GM19035 (cell line): ENCODE results near the gene ZNF516.

Source experiments
- ATAC-seq: cut with Tn5 transposase; IDR thresholded peaks from one replicate; pipeline ENCODE4 v1.9.1; 2021; ENCODE audit not compliant: unreplicated experiment

The ZNF516 gene

DNA sequence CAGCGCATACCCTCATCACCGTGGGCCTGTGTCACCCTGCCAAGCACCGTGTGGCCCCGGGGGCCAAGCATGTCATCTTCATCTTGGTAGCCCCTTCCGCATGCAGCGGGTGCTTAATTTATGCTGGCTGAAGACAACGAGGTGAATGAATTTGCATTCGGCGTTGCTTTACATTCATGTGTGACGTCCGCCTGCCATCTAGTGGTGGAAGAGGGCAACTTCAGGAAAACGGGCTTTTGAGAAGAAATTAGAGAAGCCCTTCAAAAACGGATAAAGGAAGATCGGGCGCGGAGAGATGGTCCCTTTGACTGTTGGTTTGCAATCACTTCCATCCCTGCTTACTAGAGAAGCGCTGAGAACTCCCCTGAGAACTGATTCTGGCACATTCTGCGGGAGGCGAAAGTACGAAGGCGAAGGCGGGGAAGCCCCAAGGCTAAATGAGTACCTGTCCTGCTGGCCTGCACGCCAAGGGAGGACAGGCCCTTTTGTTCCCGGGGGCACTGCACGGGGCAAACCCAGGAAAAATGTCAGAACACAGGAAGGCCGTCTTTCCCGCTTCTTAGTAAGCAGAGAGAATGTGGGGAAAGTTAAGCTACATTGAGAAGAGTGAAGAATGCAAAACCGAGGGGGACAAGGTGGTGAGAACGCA is 145.9 kb downstream of the ZNF516 start:
- ATAC-seq, result peak; percentile 69

DNA sequence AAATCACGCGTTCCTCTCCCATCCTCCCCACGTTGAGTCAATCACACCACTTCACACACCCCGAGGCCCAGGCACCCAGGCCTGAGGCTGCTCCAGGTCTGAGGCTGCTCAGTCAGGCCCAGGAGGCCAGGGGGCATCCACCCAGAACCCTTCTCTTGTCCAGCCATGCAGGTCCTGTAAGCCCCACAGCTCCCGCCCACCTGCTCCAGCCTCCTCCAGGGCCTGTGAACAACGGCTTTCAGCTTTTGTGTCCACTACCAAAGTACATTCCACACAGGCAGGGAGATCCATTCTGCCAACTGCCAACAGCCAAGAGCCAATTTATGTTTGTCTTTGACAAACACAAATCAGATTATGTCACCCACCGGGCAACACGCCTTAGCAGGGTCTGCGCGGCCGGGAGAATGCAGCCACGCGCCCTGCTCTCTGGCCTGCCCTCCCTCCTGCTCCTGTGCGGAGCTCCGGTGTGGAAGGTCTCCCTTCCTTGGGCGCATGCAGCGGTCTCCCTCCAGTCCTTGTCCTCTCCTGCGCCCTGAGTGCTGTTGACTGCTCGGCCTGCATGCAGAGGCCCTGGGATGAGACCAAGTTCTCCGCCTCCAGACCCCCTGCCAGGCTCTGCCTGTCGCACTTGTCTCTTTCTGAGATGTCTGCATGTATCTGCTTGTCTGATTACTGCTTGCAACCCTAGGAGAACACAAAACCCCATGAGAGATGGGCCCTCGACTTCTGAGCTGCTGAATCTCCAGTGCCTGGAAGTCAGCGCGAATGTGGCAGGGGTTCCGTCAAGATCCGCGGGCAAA is 146.6 kb downstream of the ZNF516 start:
- ATAC-seq, result no peak

DNA sequence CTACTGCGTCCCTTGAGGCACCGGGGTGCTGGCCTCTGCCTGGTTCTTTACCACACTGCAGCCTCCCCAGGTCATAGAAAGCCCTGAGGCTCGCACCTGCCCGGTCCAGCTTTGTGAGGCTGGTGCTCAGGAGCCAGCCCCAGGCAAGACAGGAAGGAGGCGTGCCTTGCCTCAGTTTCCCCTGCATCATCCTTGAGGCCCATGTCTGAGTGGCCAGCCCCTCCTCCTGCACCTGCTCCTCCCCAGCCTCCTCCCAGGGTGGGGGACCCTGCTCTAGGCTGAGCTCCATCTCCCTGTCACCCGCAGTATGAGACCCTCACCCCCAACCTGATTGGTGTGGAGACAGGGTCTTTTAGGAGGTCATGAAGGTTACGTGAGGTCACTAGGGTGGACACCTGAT is 147.7 kb downstream of the ZNF516 start:
- no peak for ATAC-seq

DNA sequence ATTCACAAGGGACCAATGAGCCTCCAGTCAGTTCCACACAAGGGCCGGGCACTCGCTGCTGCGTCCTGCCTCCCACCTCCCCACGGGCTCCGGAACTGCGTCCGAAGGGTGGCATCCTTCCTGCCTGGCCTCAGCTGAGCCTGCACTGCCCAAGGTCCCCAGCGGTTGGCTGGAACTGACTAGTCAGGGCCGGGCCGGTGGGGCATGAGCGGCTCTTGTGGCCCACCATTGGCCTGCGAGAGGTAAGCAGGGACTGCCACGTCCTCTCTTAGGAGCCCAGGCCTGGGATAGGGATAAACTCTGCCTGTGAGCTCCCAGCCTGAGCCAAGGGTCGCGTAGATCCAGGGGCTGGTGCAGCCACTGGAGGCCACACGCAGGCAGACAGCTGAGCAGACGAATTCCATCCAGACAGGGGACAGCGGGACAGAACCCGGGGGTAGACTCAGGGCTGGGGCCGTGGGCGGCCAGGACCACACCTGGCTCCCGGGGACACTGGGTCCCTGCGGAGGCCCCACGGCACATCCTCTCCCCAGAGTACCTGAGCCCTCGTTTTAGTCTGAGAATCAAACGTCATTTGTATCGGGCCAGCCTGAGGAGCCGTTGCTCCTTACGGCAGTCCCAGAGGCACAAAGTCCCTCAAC is 148.4 kb downstream of the ZNF516 start:
- ATAC-seq, result no peak

DNA sequence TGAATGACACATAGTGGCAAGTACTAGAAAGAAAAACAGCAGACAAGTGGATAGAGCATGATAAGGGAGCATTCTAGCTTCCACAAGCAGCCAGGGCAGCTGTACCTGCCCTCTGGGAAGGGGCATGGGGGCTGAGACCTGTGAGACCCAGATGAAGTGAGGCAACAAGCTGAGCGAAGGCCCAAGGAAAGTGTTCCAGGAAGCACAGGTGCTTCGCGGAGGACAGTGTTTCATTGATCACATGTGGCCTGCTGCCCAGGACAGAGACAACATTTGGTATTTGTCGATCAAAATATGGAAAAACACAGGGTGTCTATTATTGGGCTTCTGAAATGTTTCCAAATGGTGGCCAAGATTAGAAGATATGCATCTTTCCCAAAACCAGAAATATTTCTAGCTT is 149.1 kb downstream of the ZNF516 start:
- ATAC-seq, result no peak

DNA sequence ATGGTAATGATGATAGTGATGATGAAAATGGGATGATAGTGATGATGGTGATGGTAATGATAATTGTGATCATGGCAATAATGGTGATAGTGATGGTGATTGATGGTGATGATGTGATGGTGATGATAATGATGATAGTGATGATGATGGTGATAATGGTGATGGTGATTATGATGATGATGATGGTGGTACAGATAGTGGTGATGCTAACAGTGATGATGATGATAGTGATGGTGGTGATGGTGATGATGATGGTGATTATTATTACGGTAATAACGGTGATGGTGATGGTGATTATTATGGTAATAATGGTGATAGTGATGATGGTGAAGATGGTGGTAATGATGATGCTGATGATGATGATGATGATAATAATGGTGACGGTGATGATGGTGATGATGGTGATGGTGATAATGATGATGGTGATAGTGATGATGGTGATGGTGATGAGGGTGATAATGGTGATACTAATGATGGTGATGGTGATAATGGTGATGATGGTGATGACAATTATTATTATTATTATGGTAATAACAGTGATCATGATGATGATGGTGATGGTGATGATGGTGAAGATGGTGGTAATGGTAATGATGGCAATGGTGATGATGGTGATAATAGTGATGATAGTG is 151.0 kb downstream of the ZNF516 start:
- ATAC-seq, result no peak

DNA sequence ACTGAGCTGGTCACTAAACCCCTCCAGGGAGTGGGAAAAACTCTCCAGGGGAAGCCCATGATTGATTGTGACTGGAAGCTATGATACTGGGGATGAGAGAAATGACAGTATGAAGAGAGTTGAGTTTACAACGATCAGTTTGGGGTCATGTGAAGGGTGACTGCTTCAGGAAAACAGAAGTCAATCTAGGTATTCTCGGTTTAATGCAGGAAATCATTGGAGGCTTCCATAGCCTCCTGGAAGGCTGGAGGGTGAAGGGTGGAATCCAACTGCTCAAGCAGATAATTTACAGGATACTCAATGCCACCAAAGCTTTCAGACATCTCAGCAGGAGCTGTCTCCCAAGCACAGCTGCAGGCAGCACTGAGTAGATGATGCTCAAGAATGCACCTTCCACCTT is 154.6 kb downstream of the ZNF516 start:
- ATAC-seq, result no peak

DNA sequence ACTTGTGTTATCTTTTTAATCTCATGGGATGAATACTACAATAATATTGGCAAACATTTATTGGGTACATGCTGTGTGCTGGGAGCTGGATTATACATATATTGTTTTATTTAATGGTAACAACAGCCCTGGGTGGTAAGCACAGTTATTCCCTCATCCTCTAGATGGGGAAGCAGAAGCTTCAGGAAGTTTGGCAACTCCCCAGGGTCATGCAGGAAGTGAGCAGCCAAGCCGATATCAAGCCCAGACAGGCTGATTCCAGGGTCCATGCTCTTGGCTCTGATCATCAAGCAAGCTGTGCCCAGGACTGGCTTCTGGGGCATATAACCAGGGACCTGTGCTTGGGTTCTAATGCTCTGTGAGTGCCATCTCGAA is 155.8 kb downstream of the ZNF516 start:
- ATAC-seq, result no peak

DNA sequence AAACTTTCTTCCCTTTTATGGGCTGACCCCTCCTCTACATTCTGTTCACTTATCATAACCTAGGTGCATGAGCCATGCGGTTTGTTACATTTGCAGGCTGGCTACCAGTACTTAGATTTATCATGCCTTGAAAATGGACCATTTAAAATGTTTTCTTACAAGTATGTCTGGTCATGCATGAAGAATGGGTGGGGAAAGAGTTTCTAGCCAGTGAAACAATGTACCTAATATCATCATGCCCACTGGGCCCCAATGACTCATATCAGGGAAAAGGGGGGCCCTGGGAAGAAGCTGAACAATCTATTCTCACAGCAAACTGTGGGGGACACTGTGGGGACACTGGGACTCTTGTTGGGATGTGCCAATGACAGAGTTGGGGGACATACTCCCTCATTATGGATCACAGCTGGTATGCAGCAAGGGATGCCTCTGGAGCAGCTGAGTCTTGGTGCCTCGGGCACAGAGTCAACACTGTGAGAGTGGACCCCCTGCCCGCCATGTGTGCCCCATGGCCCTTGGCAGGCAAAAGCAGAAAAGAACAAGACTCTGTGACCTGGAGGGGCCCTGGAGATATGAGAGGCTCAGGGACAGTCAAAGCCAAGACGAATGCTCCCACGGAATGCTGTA is 156.3 kb downstream of the ZNF516 start:
- ATAC-seq, result no peak

DNA sequence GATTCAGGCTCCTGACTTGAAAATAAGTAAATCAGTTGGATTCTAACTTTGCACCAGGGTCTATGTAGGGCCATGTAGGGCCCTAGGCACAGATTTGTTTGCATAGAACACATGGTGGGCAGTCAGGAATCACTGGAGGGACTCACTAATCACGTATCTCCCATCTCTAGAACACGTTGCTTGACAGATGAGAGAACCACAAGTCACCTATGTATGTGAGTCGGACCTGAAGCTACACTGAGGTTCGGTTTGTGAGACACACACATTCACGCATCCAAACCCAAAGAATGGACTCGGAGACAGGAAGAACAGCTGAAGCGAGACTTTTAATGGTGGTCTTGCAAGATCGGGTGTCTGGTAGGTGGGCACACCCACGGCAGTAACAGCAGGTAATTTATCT is 157.0 kb downstream of the ZNF516 start:
- ATAC-seq, result no peak

DNA sequence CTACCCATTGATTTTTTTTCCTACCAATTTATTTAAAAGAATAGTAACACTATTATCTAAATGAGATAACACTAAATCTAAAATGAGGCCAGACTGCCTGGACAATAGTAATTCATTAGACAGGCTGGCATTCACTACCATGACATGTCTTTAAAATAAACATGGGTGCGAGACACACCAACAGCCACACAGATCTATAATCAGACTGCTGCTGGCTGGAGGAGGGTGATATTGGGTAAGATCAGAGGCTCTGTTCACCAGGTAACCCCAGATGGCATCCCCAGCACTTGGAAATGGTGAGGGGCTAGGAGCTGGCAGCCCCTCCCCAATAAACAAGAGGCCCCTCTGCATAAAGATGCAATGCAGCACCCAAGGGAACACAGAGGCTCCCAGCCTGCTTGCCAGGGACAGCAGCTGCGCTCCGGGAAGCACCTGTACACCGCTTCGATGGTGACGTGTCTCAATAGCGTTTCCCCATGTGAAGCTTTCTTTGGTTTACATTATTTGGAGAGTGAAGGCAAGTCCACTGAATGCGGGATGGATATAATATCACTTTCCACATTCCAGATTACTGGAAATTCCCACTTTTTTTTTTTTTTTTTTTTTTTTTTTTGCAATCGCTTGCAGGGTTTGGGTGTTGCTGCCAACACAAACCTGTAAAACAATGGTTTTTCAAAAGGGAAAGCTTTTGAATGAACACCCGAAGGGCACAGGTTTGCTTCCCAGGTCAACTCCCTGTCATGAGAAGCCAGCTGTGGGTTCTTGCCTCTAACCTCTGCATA is 159.0 kb downstream of the ZNF516 start:
- no peak for ATAC-seq

DNA sequence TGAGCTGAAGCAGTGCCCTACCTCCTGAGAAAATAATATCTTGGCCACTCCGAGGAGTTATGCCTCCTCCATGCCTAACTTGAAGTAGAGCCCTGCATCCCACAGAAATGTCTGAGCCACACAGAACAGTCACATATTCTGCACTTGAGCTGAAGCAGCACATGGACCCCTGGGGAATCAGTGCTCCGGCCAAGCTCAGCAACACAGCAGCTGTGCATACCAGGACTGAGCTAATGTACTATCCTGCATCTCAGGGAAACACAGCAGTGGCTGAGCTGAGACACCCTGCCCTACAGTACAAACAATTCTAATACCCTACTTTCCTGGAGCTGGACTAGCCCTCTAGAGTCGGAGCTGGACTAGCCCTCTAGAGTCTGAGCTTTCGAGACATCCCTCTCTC is 166.9 kb downstream of the ZNF516 start:
- ATAC-seq, result no peak

DNA sequence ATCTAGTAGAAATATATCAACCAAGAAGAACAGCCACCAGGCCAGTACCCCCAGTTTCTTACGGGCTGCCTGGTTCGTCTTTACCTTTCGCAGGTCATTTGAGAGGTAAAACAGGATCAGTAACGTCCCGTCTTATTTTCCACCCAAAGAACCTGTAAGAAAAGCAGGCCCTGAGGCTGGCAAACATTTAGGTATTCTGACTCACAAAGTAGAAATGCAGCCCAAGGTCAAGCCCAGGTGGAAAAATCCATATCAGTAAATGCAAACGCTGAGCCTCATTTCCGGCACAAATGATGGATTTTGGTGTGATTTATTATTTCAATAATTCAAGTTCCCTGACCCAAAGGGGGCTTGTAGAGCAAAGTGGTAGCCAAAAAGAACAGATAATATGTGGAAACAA is 171.2 kb downstream of the ZNF516 start:
- ATAC-seq, result no peak

DNA sequence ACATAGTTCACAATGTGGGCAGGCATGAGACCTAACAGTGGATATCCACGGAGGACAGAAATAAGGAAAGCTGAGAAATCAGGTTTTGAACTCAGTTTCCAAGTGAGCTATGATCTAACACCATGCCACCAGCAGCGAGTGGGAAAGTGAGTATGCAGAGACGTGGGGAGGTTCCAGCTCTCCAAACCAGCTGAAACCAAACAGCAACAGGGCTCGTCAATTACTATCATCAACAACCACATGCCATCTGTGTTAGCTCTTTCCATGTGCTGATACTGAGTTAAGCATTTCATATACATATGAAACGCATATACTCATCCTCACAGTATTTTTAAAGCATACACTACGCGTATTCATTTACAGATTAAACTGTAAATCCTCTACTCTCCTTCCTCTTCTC is 172.4 kb downstream of the ZNF516 start:
- no peak for ATAC-seq

DNA sequence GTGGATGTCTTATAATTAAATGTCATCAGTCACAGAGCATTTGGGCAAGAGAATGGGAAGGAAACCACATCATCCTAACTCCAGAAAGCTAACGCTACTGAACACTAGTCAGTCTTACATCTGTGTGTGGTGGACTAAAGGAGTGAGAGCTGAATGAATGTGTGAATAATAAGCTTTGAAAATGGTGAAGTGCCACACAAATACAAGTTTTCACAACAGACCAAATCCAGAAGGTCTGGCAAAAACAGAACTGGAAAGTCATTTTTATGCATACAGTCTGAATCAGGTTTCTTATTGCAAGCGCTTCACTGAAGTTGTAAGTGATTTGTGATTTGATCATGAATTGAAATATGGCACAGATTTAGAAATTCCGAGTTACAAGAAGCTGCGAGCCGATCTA is 175.7 kb downstream of the ZNF516 start:
- no peak for ATAC-seq

DNA sequence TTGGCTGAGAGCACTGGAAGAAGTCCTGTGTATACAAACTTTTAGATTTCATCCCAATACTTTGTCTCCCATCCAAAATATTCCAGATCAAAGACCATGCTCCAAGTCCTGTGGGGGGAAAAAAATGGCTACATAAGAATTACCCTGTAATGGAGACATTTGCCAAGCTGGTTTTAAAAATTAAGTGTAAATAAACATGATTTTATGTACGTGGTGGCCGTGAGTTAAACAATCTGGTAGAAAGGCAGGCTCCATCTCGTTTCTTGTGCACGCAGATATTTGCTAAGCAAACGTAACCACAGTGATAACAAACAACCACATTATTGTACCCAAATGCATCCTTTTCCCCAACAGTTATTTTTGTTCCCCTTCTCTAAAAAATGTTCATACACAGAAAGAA is 176.4 kb downstream of the ZNF516 start:
- ATAC-seq, result no peak

DNA sequence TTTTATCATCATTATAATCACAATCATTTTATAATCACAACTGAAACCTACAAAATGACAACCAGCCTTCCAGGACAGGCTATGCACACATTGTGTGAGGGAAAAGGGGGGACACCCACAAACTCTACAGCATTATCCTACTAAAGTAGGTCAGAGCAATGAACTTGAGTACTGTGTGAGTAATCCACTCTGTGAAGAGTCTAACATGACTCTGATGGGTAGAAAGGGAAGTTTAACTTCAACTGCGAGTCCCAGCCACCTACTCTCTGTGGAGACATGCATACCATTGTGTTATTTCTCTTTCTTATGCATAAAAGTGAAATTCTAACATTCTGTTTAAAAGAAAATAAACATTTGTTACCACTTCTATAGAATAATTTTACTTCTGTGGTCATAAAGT is 177.9 kb downstream of the ZNF516 start:
- no peak for ATAC-seq

DNA sequence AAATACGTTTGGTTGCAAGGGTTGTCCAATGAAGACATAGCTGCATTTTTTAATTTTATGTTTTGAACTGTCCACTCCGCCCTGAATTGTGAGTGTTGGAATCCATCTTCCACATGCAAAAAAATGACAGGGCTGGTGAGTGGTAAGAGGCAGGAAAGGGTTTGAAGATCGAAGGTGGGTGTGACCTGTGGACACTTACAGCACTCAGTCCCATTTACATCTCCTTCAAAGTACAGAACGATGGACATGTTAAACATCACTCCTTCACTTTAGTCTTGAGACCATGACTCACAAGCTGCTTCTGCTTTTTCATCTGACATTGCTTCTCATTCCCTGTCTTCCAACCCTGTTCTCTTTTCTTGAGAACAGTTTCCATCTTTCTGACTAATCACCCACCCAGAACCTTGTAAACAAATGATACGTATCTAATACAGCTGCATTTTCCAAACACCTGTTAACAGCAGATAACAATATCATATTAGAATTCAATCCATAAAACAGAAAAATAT is 179.3 kb downstream of the ZNF516 start:
- no peak for ATAC-seq

DNA sequence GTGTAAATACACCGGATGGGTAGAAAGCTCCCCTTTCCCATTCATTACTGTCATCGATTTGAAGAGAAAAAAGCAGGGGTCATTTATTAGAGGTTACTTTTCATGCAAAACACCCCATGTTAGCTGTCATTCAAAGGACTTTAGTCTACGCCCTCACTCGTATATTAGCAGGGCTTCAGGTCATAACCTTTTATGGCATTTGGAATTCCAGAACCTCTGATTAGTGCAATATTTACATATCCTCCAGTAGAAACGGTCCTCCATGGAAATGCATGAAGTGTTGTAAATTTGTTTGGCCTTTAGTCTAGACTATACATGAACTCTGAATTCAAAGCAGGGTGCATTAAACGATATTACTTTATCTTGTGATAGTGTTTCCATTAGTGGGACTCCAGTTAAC is 180.5 kb downstream of the ZNF516 start:
- no peak for ATAC-seq

DNA sequence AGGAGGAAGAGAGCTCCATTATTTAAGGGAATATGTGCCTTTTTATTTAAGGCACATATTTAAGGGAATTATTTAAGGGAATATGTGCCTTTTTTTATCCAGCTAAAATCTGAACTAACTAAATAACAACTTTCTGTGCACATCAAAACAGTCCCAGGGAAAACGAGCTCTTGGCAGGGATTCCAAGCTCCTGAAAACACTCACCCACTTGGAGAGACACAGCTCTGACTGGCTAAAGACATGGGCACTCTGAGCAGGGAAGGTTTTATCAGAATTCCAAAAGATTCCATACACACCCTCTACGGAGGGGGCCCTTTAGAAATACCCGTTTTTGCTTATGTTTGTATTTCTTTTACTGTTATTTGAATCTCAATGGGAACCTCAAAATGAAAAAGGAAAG is 181.0 kb downstream of the ZNF516 start:
- ATAC-seq, result no peak
